K562 (cell line): Measurements from ENCODE around the gene PPP1R14C. TPM values are rescaled to one million over a fixed set of nuclear protein-coding genes. Genes with fewer than 3 reads are reported as not detected.

Source experiments
- ATAC-seq: fragments of 200-7000 bp; cut with Tn5 transposase; 3 replicates; pipeline ENCODE4 v1.9.1; 2020; ENCODE audit warnings: moderate library complexity
- BruUV-seq: library from RNA; stranded (reverse); fragments of 400-500 nt; replicated peaks from 2 replicates; lab custom pipeline; 2021; lab: Mats Ljungman, UMichigan
- CTCF ChIA-PET: fragments of 300-600 bp; formaldehyde crosslinking; extraction: SDS; loops from one replicate; lab custom pipeline; 2021; ENCODE audit warnings: low intra/inter-chr PET ratio; lab: Yijun Ruan, JAX
- POLR2A ChIA-PET: fragments of 300-600, 350-650 bp; sonication (Branson Sonifier 250); formaldehyde crosslinking; extraction: SDS; loops from one replicate; lab custom pipeline; 2021; ENCODE audit warnings: antibody characterized with exemption, inconsistent platforms; lab: Yijun Ruan, JAX
- DNase-seq, 4 experiments: peaks; one replicate each; pipeline versions ENCODE4 v3.0.0 to v3.0.0-alpha.2; 2011 to 2018; ENCODE audit warnings: low spot score in 3 of 4, mixed read lengths in 3 of 4; ENCODE audit errors: extremely low read depth in 1 of 4
- FAIRE-seq: peaks from 2 replicates; lab custom pipeline; 2011; peaks lifted over from hg19 to GRCh38; lab: Jason Lieb, UNC
- H2AFZ ChIP-seq: 2 replicates; pipeline ENCODE4 v1.6.0; 2011; ENCODE audit warnings: low read depth, low read length, control low read depth, inconsistent platforms
- H3K27ac ChIP-seq: fragments of 200-600 bp; 3 replicates; pipeline ENCODE4 v1.8.0; 2011; ENCODE audit warnings: low read depth, mild to moderate bottlenecking, control low read depth, inconsistent platforms, low read length, moderate library complexity, mixed read lengths; ENCODE audit errors: extremely low read depth
- H3K27me3 ChIP-seq, 2 experiments: fragments of 300-600 bp in 1 of 2; 2 replicates in 1 of 2; 3 replicates in 1 of 2; pipeline versions ENCODE4 v1.6.0 to v1.8.0; 2011; ENCODE audit warnings: inconsistent platforms in 2 of 2, low read length in 2 of 2, mild to moderate bottlenecking in 1 of 2, mixed read lengths in 1 of 2, moderate library complexity in 1 of 2; ENCODE audit not compliant: control insufficient read depth in 2 of 2, insufficient read depth in 2 of 2
- H3K36me3 ChIP-seq: fragments of 300-600 bp; 3 replicates; pipeline ENCODE4 v1.8.0; 2011; ENCODE audit warnings: mild to moderate bottlenecking, low read length, inconsistent platforms; ENCODE audit not compliant: control insufficient read depth, insufficient read depth
- H3K4me1 ChIP-seq, 2 experiments: fragments of 200-600 bp in 1 of 2; replicated peaks in 1 of 2; 2 replicates in 1 of 2; 3 replicates in 1 of 2; pipeline versions ENCODE4 v1.5.1 to v1.8.0; 2011; ENCODE audit warnings: inconsistent platforms in 2 of 2, low read length in 2 of 2, mild to moderate bottlenecking in 1 of 2, mixed read lengths in 1 of 2, moderate library complexity in 1 of 2; ENCODE audit not compliant: control insufficient read depth in 2 of 2, insufficient read depth in 2 of 2
- H3K4me2 ChIP-seq: 2 replicates; pipeline ENCODE4 v1.6.1; 2011; ENCODE audit warnings: low read length, control low read depth, inconsistent platforms, mixed read lengths; ENCODE audit not compliant: insufficient read depth
- H3K4me3 ChIP-seq: fragments of 200-600 bp; sonication (generic), shearing (Covaris generic); 2 replicates; pipeline ENCODE4 v1.5.1; 2016; ENCODE audit warnings: control low read depth, inconsistent platforms
- H3K79me2 ChIP-seq: fragments of 200-600 bp; 3 replicates; pipeline ENCODE4 v1.8.0; 2011; ENCODE audit warnings: low read length, inconsistent platforms; ENCODE audit not compliant: control insufficient read depth, insufficient read depth
- H3K9ac ChIP-seq, 2 experiments: 2 replicates each; pipeline versions ENCODE4 v1.6.0 to v1.6.1; 2011; ENCODE audit warnings: low read depth in 2 of 2, low read length in 2 of 2, control low read depth in 1 of 2, inconsistent platforms in 1 of 2, mild to moderate bottlenecking in 1 of 2, mixed read lengths in 1 of 2; ENCODE audit not compliant: insufficient read depth in 1 of 2
- H3K9me1 ChIP-seq: one replicate; pipeline ENCODE4 v1.6.0; 2011; ENCODE audit warnings: inconsistent platforms, mild to moderate bottlenecking, low read length, moderate library complexity; ENCODE audit not compliant: control insufficient read depth, insufficient read depth
- H3K9me3 ChIP-seq: replicated peaks from 2 replicates; pipeline ENCODE4 v1.5.1; 2011; ENCODE audit warnings: low read depth, low read length, inconsistent platforms; ENCODE audit not compliant: control insufficient read depth, insufficient read depth
- H4K20me1 ChIP-seq: replicated peaks from 2 replicates; pipeline ENCODE4 v1.6.1; 2011; ENCODE audit warnings: low read length, inconsistent platforms, mixed read lengths; ENCODE audit not compliant: control insufficient read depth, insufficient read depth
- BACH1 ChIP-seq: fragments of 200-800 bp; sonication (Bioruptor generic); IDR thresholded peaks from 2 replicates; pipeline ENCODE4 v1.6.1; 2016; ENCODE audit warnings: missing genetic modification characterization, missing compliant biosample characterization
- BCOR ChIP-seq: fragments of 450-650 bp; IDR thresholded peaks from 2 replicates; pipeline ENCODE4 v1.6.1; 2016
- CHD2 ChIP-seq: IDR thresholded peaks from 2 replicates; pipeline ENCODE4 v1.6.1; 2011; ENCODE audit warnings: low read depth, low read length
- ELF4 ChIP-seq: fragments of 450-650 bp; formaldehyde crosslinking; IDR thresholded peaks from 2 replicates; pipeline ENCODE4 v1.4.0; 2022; ENCODE audit warnings: missing genetic modification characterization
- GATAD2A ChIP-seq: fragments of 450-650 bp; IDR thresholded peaks from 2 replicates; pipeline ENCODE4 v1.6.1; 2017
- NCOA6 ChIP-seq: fragments of 450-650 bp; IDR thresholded peaks from 2 replicates; pipeline ENCODE4 v1.6.1; 2017; ENCODE audit warnings: mild to moderate bottlenecking
- RCOR1 ChIP-seq, 2 experiments: IDR thresholded peaks; 2 replicates each; pipeline ENCODE4 v1.6.1; 2012; ENCODE audit warnings: low read depth in 2 of 2, low read length in 2 of 2, borderline replicate concordance in 1 of 2, improper control_type of control experiment in 1 of 2
- SMAD2 ChIP-seq: fragments of 150-350 bp; IDR thresholded peaks from 2 replicates; pipeline ENCODE4 v1.6.1; 2014; ENCODE audit warnings: low read depth, mild to moderate bottlenecking, low read length
- ZC3H11A ChIP-seq: IDR thresholded peaks from 2 replicates; pipeline ENCODE4 v1.6.1; 2012; ENCODE audit warnings: low read depth, low read length, improper control_type of control experiment
- ZNF282 ChIP-seq: sonication (generic); formaldehyde crosslinking; IDR thresholded peaks from 2 replicates; pipeline ENCODE4 v1.8.1; 2023; ENCODE audit warnings: missing genetic modification reagents
- WGBS: fragments of 100-300 bp; shearing (Covaris generic); methylation state at CpG from one replicate; pipeline ENCODE4 v1.1.6; 2016; ENCODE audit warnings: low coverage, mixed read lengths; ENCODE audit not compliant: insufficient coverage; ENCODE audit errors: missing lambda C conversion rate; 5-methylcytosine and 5-hydroxymethylcytosine counted together
- in situ Hi-C: fragments of 300-500 bp; cut with MboI; formaldehyde crosslinking; loops from 4 replicates; pipeline ENCODE4 v1.15.0; 2018; ENCODE audit warnings: inconsistent platforms, mixed read lengths
- intact Hi-C: fragments of 100-400 bp; cut with micrococcal nuclease; formaldehyde crosslinking; loops from 2 replicates; pipeline ENCODE4 v1.14.2; 2022
- polyA plus RNA-seq, 8 experiments: library from polyadenylated mRNA; depleted of rRNA in 4 of 8; stranded (reverse) in 5 of 8; unstranded in 3 of 8; fragments of >200 nt; fragmentation: Nextera tagmentation in 2 of 8; fragmentation: Illumina TruSeq in 1 of 8; extraction: Ambion mirVana in 2 of 8; extraction: Trizol in 1 of 8; gene quantifications; 2 replicates each; pipeline versions ENCODE4 v1.2.1 to v1.2.3, GENCODE V29; 2011 to 2014; ENCODE audit warnings: inconsistent platforms in 1 of 8, missing spikeins in 1 of 8
- total RNA-seq, 7 experiments: library from RNA; depleted of rRNA in 6 of 7; stranded (reverse); fragments of >200 nt in 6 of 7; fragmentation: Illumina TruSeq in 2 of 7; extraction: Trizol in 2 of 7; gene quantifications; 2 replicates each; pipeline versions ENCODE4 v1.2.1 to v1.2.3, GENCODE V29; 2011 to 2021; ENCODE audit warnings: low replicate concordance in 1 of 7
- TF ChIP-seq, protein P1 (sequence below): sonication (generic); formaldehyde crosslinking; IDR thresholded peaks from 2 replicates; pipeline ENCODE4 v1.9.0; 2022; ENCODE audit warnings: mild to moderate bottlenecking, missing genetic modification reagents
- TF ChIP-seq, protein P2 (sequence below): fragments of 250-450 bp; sonication (Bioruptor Pico); IDR thresholded peaks from 2 replicates; pipeline ENCODE4 v1.8.0; 2022; ENCODE audit warnings: moderate library complexity, mild to moderate bottlenecking, inconsistent platforms
- TF ChIP-seq, protein P3 (sequence below), 3 experiments: fragments of 200-800 bp in 1 of 3; sonication (Bioruptor generic) in 1 of 3; sonication (generic) in 1 of 3; formaldehyde crosslinking in 1 of 3; IDR thresholded peaks; 2 replicates each; pipeline versions ENCODE4 v1.6.1 to v1.8.0; 2016 to 2022; ENCODE audit warnings: mild to moderate bottlenecking in 2 of 3, missing compliant biosample characterization in 2 of 3, missing genetic modification characterization in 2 of 3, missing genetic modification reagents in 1 of 3

The PPP1R14C gene
- total and polyA plus RNA-seq, 9 of the 15 experiments (the other 6 are each of a cell fraction or from before 2014, with no cell fraction given): 4.5 to 16.6 (median 11.9) TPM

DNA sequence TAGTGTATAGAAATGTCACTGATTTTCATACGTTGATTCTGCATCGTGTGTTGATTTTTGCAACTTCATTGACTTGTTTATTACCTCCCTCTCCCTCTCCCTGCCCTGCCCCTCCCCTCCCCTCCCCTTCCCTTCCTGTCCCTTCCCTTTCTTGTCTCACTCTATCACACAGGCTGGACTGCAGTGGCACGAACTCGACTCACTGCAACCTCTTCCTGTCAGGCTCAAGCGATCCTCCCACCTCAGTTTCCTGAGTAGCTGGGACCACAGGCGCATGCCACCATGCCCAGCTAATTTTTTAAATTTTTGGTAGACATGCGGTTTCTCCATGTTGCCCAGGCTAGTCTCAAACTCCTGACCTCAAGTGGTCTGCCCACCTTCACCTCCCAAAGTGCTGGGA is 19.2 kb upstream of the PPP1R14C start:
- ATAC-seq: 0 out of 3 replicates have a peak, but pooled peaks have one; percentile 24
- in situ Hi-C loops: no loop called here
- CTCF ChIA-PET: no interaction called here

More for the DNA sequence above, 19.2 kb upstream of the PPP1R14C start:
- intact Hi-C loops: no loop called here
- 9% methylated on average over 7 of the region's 7 CpGs for WGBS
- H3K79me2 ChIP-seq: no peaks in the 10 kb centered on the region
- no peak overlapping the region for H3K27ac ChIP-seq
- no peak overlapping the region for H2AFZ ChIP-seq
- no peak overlapping the region for H3K4me2 ChIP-seq
- POLR2A ChIA-PET: interaction anchor here (1.1 kb wide), 1 partner anchor 41 kb away, joined by 4 read pairs; no protein-coding TSS in a partner anchor
- no peak for DNase-seq
- H3K9me3 ChIP-seq: no peaks in the 10 kb centered on the region
- BruUV-seq: no TSS peak
- TF ChIP-seq BACH1 (tag) (no peak), CHD2 (no peak), RCOR1 (IDR thresholded peaks at IDR 0.05; ENCODE audit: borderline replicate concordance in 1 of 2, low read depth in 2 of 2, low read length in 2 of 2) (no peak), BCOR (no peak), NCOA6 (no peak), ELF4 (no peak), SMAD2 (no peak), GATAD2A (no peak), ZC3H11A (no peak), ZNF282 (CRISPR knock-in tag) (no peak)
- TF ChIP-seq, protein P1, sequence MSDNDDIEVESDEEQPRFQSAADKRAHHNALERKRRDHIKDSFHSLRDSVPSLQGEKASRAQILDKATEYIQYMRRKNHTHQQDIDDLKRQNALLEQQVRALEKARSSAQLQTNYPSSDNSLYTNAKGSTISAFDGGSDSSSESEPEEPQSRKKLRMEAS (CRISPR knock-in tag): no peak
- TF ChIP-seq, protein P2, sequence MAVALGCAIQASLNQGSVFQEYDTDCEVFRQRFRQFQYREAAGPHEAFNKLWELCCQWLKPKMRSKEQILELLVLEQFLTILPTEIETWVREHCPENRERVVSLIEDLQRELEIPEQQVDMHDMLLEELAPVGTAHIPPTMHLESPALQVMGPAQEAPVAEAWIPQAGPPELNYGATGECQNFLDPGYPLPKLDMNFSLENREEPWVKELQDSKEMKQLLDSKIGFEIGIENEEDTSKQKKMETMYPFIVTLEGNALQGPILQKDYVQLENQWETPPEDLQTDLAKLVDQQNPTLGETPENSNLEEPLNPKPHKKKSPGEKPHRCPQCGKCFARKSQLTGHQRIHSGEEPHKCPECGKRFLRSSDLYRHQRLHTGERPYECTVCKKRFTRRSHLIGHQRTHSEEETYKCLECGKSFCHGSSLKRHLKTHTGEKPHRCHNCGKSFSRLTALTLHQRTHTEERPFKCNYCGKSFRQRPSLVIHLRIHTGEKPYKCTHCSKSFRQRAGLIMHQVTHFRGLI (CRISPR knock-in tag): no peak
- TF ChIP-seq, protein P3, sequence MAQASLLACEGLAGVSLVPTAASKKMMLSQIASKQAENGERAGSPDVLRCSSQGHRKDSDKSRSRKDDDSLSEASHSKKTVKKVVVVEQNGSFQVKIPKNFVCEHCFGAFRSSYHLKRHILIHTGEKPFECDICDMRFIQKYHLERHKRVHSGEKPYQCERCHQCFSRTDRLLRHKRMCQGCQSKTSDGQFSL (CRISPR knock-in tag; IDR thresholded peaks at IDR 0.05): no peak
- TF ChIP-seq, protein P3 (tag; IDR thresholded peaks at IDR 0.05): no peak
- H3K4me3 ChIP-seq: no peak overlapping the region
- peaks cover 6 to 25% of the 10 kb centered on the region in 2 experiments; a peak in 4 of 5 replicates for H3K27me3 ChIP-seq
- FAIRE-seq: no peak
- no peaks in the 10 kb centered on the region for H4K20me1 ChIP-seq
- H3K9ac ChIP-seq: no peak overlapping the region
- no peaks in the 10 kb centered on the region for H3K36me3 ChIP-seq
- H3K9me1 ChIP-seq: no peaks in the 10 kb centered on the region
- peaks cover 0 to 4% of the 10 kb centered on the region in 2 experiments; a peak in 1 of 5 replicates for H3K4me1 ChIP-seq
